ENCODE measurements around the gene SIAE. TPM values are rescaled to one million over a fixed set of nuclear protein-coding genes. Genes with fewer than 3 reads are reported as not detected.

The SIAE gene
- total and polyA plus RNA-seq, 12 donors, result 17.9 to 92.9 (median 74.3) TPM

GRCh38 chr11:124718801-124719200, 45.3 kb upstream of the SIAE start:
- Histone ChIP-seq H3K36me3 (no peaks in the 10 kb centered on the region), H3K4me3 (peak overlapping the region in 2 of 10 donors; percentile 49 to 54), H3K4me1 (peaks cover 4 to 34% (median 15%) of the 10 kb centered on the region in 9 donors), H3K27me3 (peaks cover 0 to 81% (median 46%) of the 10 kb centered on the region in 7 donors), H3K27ac (peak overlapping the region in 3 of 10 donors; percentile 50 to 56 (median 50)), H3K9me3 (no peaks in the 10 kb centered on the region)
- intact Hi-C loops (cut with DNase I), result loop anchor here in 1 of 10 donors (5.0 kb wide), 1 partner anchor 44 kb away; the partner anchor contains the start of gene ESAM
- 40 to 52% methylated on average over 14 of the region's 14 CpGs for WGBS, 2 donors
- ATAC-seq (peak in 1 of 8 donors; percentile 34), DNase-seq (no peak)
- TF ChIP-seq CTCF (IDR thresholded peaks at IDR 0.05), result no peak

- intact Hi-C loops (cut with DNase I), result loop anchor here in 1 of 10 donors (5.0 kb wide), 1 partner anchor 44 kb away; the partner anchor contains the start of gene ESAM
- DNase-seq, result peak; percentile 32 to 71
- H3K4me3 ChIP-seq, result peak overlapping the region in 9 of 10 donors; percentile 33 to 56 (median 49)
- no peak for TF ChIP-seq CTCF (IDR thresholded peaks at IDR 0.05)
- no peaks in the 10 kb centered on the region for H3K36me3 ChIP-seq
- peaks cover 0 to 76% (median 40%) of the 10 kb centered on the region in 7 donors for H3K27me3 ChIP-seq
- peak overlapping the region in 9 of 10 donors; percentile 12 to 68 (median 50) for H3K27ac ChIP-seq
- no peaks in the 10 kb centered on the region for H3K9me3 ChIP-seq
- peak; percentile 49 to 82 (median 68) for ATAC-seq
- 0 to 1% methylated on average over 45 of the region's 45 CpGs for WGBS, 2 donors
- peaks cover 4 to 34% (median 15%) of the 10 kb centered on the region in 9 donors for H3K4me1 ChIP-seq
Observed at GRCh38 chr11:124717786-124718651, 44.5 kb upstream of the SIAE start.

- DNase-seq, result no peak
Observed at GRCh38 chr11:124717421-124717785, 43.9 kb upstream of the SIAE start.

More at GRCh38 chr11:124717421-124717785, 43.9 kb upstream of the SIAE start:
- TF ChIP-seq CTCF (IDR thresholded peaks at IDR 0.05), result no peak
- peaks cover 0 to 70% (median 35%) of the 10 kb centered on the region in 7 donors for H3K27me3 ChIP-seq
- no peaks in the 10 kb centered on the region for H3K36me3 ChIP-seq
- H3K9me3 ChIP-seq, result no peaks in the 10 kb centered on the region
- WGBS, 2 donors, result 19 to 30% methylated on average over 7 of the region's 7 CpGs
- H3K4me1 ChIP-seq, result peaks cover 4 to 32% (median 15%) of the 10 kb centered on the region in 9 donors
- H3K4me3 ChIP-seq, result peak overlapping the region in 9 of 10 donors; percentile 33 to 56 (median 49)
- H3K27ac ChIP-seq, result peak overlapping the region in 8 of 10 donors; percentile 30 to 68 (median 52)
- ATAC-seq, result peak; percentile 44 to 82 (median 60)
- intact Hi-C loops (cut with DNase I), result loop anchor here in 1 of 10 donors (5.0 kb wide), 1 partner anchor 45 kb away; the partner anchor contains the start of gene ESAM

All from heart right ventricle (tissue), 16 donors.